ENCODE measurements around the gene REV1.

REV1 gene

GRCh38 chr2:99487906-99488305 is 1.9 kb downstream of the REV1 start:
- DNase-seq (ENCODE audit: low read depth): no peak
- TF ChIP-seq, protein P1, sequence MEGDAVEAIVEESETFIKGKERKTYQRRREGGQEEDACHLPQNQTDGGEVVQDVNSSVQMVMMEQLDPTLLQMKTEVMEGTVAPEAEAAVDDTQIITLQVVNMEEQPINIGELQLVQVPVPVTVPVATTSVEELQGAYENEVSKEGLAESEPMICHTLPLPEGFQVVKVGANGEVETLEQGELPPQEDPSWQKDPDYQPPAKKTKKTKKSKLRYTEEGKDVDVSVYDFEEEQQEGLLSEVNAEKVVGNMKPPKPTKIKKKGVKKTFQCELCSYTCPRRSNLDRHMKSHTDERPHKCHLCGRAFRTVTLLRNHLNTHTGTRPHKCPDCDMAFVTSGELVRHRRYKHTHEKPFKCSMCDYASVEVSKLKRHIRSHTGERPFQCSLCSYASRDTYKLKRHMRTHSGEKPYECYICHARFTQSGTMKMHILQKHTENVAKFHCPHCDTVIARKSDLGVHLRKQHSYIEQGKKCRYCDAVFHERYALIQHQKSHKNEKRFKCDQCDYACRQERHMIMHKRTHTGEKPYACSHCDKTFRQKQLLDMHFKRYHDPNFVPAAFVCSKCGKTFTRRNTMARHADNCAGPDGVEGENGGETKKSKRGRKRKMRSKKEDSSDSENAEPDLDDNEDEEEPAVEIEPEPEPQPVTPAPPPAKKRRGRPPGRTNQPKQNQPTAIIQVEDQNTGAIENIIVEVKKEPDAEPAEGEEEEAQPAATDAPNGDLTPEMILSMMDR (IDR thresholded peaks at IDR 0.05; ENCODE audit: low read depth, low read length, missing control alignments): no peak
- in situ Hi-C loops (cut with HindIII; ENCODE audit: low sequenced_read_pairs): no loop called here
- no peak overlapping the region for H3K4me3 ChIP-seq (ENCODE audit: low read depth, low read length)

DNA sequence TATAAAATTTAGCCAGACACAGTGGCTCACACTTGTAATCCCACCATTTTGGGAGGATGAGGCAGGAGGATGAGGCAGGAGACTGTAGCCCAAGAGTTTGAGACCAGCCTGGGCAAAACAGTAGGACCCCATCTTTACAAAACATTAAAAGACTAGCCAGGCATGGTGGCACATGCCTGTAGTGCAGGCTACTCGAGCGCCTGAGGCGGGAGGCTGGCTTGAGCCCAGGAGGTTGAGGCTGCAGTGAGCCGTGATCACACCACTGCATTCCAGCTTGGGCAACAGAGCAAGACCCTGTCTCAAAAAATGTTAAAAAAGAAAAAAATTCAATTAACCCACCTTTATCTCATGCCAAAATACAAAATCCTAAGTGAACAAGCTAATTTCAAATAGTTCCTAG is 4.0 kb downstream of the REV1 start:
- in situ Hi-C loops (cut with HindIII; ENCODE audit: low sequenced_read_pairs): no loop called here
- no peak overlapping the region for H3K4me3 ChIP-seq (ENCODE audit: low read depth, low read length)
- TF ChIP-seq, protein P1 (IDR thresholded peaks at IDR 0.05; ENCODE audit: low read depth, low read length, missing control alignments): no peak

DNA sequence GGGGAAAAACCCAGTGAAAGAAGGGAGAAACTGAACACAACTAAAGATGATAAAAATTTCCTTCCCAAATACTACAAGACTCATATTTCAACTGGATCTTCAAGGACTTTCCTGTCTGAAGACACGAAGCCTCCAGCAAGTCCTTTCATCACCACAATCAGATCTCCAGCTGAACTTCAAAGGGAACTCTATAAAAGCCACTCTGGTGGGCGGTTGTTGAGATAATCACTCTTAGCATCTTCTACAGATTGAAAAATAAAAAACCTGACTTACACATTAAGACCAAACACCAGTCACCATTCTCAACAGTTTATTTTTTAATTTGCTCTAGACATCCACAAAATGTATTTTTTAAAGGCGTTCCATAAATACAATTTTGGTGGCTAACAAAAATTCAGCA is 4.4 kb downstream of the REV1 start:
- in situ Hi-C loops (cut with HindIII; ENCODE audit: low sequenced_read_pairs): no loop called here
- DNase-seq (ENCODE audit: low read depth): no peak
- H3K4me3 ChIP-seq (ENCODE audit: low read depth, low read length): no peak overlapping the region
- TF ChIP-seq, protein P1 (IDR thresholded peaks at IDR 0.05; ENCODE audit: low read depth, low read length, missing control alignments): no peak

More for the DNA sequence above, 4.0 kb downstream of the REV1 start:
- no peak for DNase-seq (ENCODE audit: low read depth)

DNA sequence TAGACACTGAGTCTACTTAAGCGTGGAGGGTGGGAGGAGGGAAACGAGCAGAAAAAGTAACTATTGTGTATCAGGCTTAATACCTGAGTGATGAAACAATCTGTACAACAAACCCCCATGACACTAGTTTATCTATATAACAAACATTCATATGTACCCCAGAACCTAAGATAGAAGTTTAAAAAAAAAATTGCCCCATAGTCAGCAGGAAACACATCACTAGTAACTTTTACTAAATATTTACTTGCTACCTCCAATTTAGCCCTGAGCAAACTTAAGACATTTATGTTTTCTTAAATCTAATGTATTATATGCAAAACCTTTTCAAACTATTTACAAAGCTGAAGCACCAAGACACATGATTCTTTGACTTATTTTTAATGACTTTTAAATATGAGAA is 5.6 kb downstream of the REV1 start:
- TF ChIP-seq, protein P1 (IDR thresholded peaks at IDR 0.05; ENCODE audit: low read depth, low read length, missing control alignments): no peak
- no peak overlapping the region for H3K4me3 ChIP-seq (ENCODE audit: low read depth, low read length)
- in situ Hi-C loops (cut with HindIII; ENCODE audit: low sequenced_read_pairs): no loop called here
- no peak for DNase-seq (ENCODE audit: low read depth)

DNA sequence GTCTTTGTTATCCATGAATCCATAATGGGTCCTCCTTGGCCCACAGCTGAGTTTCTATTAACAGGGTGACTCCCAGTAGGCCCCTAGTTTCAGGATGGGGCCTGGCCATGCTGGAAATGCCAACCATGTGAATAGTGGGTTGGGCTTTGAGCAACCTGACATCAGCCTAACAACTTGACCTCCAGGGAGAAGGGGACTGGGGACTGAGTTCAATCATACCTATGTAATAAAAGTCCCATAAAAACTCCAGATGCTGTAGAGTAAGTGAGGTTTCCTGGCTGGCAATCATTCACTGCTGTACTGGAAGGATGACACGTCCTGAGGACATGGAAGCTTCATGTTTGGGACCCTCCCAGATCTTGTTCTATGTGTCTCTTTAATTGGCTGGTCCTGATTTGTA is 7.9 kb downstream of the REV1 start:
- DNase-seq (ENCODE audit: low read depth): no peak
- in situ Hi-C loops (cut with HindIII; ENCODE audit: low sequenced_read_pairs): no loop called here
- TF ChIP-seq, protein P1 (IDR thresholded peaks at IDR 0.05; ENCODE audit: low read depth, low read length, missing control alignments): no peak
- no peak overlapping the region for H3K4me3 ChIP-seq (ENCODE audit: low read depth, low read length)

DNA sequence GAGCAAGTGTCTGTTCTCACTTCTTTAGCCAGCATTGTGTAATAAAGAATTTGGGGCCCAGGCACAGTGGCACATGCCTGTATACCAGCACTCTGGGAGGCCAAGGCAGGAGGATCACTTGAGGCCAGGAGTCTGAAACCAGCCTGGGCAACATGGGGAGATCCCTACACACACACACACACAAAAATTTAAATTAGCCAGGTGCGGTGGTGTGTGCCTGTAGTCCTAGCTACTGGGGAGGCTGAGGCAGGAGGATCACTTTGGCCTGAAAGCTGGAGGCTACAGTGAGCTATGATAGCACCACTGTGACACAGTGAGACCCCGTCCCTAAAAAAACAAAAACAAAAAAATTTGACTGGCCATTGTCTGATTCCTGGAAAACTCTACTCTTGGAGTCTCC is 8.3 kb downstream of the REV1 start:
- in situ Hi-C loops (cut with HindIII; ENCODE audit: low sequenced_read_pairs): no loop called here
- no peak overlapping the region for H3K4me3 ChIP-seq (ENCODE audit: low read depth, low read length)
- TF ChIP-seq, protein P1 (IDR thresholded peaks at IDR 0.05; ENCODE audit: low read depth, low read length, missing control alignments): no peak
- no peak for DNase-seq (ENCODE audit: low read depth)

- TF ChIP-seq, protein P1 (IDR thresholded peaks at IDR 0.05; ENCODE audit: low read depth, low read length, missing control alignments): no peak
- in situ Hi-C loops (cut with HindIII; ENCODE audit: low sequenced_read_pairs): no loop called here
- DNase-seq (ENCODE audit: low read depth): no peak
- H3K4me3 ChIP-seq (ENCODE audit: low read depth, low read length): no peak overlapping the region
Observed at GRCh38 chr2:99480390-99480789, 9.4 kb downstream of the REV1 start.

All from astrocyte of the cerebellum (primary cell).